ENCODE measurements around the gene PPP2R3B.
"Not testable (repeated sequence)": the region's sequence is repeated elsewhere in the genome, so short reads cannot be mapped to it uniquely, and the experiment has no call there.

The PPP2R3B gene

DNA sequence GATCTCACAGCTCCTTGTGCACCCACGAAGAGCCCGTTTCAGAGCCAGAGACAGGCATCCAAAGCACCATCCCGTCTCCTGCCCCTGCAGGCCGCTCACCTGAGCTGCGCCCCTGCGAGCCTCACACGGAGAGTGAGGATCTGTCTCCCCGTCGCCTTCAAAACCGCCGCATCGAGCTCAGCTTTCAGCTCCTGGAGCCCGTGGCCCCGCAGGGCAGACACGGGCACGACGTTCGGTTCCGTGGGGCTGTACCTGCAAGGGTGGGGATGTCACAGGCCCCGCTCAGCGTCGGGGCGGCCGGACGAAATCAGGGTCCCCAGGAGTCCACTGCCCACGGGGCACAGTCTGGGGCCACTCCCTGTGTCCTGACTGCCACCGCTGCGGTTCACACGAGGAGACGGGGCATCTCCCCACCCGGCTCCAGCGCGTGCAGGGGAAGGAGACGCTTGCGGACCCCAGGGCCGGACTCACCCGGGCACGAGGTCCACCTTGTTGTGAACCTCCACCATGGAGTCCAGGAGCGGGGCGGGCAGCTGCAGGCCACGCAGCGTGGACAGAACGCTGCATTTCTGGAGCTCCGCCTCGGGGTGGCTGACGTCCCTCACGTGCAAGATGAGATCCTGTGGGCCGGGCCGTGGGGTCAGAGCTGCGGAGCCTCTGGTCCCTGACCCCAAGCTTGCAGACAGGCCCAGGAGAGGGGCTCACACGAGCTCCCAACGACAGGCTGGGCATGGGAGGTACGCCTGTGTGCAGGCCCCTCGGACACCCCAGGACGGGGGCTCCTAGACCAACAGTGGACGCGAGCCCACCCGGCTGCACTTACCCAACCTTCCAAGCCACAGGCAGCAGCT, 79.2 kb downstream of the PPP2R3B start:
- no peak for DNase-seq
- no peaks in the 10 kb centered on the region for H3K27me3 Mint-ChIP-seq
- peak overlapping the region; percentile 6 to 51 for H3K27ac Mint-ChIP-seq
- H3K4me1 Mint-ChIP-seq (ENCODE audit: low read depth in 2 of 2): no peaks in the 10 kb centered on the region
- H3K36me3 Mint-ChIP-seq (ENCODE audit: insufficient read depth): peaks cover 61% of the 10 kb centered on the region
- H3K4me3 Mint-ChIP-seq: no peak overlapping the region
- no peak for ATAC-seq (replicated peaks)
- H3K9me3 Mint-ChIP-seq: no peaks in the 10 kb centered on the region

DNA sequence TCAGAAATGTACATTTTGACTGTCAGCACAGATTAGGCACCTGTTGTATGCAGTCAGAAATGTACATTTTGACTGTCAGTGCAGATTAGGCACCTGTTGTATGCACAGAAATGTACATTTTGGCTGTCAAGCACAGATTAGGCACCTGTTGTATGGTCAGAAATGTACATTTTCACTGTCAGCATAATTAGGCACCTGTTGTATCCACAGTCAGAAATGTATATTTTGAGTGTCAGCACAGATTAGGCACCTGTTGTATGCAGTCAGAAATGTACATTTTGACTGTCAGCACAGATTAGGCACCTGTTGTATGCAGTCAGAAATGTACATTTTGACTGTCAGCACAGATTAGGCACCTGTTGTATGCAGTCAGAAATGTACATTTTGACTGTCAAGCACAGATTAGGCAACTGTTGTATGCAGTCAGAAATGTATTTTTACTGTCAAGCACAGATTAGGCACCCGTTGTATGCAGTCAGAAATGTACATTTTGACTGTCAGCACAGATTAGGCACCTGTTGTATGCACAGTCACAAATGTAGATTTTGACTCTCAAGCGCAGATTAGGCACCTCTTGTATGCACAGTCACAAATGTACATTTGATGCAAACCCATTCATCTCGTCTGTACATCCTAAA, 80.0 kb downstream of the PPP2R3B start:
- not testable (repeated sequence) for H3K9me3 Mint-ChIP-seq; H3K4me1 Mint-ChIP-seq (ENCODE audit: low read depth in 2 of 2); ATAC-seq (replicated peaks); DNase-seq; H3K27me3 Mint-ChIP-seq; H3K4me3 Mint-ChIP-seq
- H3K36me3 Mint-ChIP-seq (ENCODE audit: insufficient read depth): peaks cover 63% of the 10 kb centered on the region
- H3K27ac Mint-ChIP-seq: peak overlapping the region in 1 of 2 donors; percentile 51

DNA sequence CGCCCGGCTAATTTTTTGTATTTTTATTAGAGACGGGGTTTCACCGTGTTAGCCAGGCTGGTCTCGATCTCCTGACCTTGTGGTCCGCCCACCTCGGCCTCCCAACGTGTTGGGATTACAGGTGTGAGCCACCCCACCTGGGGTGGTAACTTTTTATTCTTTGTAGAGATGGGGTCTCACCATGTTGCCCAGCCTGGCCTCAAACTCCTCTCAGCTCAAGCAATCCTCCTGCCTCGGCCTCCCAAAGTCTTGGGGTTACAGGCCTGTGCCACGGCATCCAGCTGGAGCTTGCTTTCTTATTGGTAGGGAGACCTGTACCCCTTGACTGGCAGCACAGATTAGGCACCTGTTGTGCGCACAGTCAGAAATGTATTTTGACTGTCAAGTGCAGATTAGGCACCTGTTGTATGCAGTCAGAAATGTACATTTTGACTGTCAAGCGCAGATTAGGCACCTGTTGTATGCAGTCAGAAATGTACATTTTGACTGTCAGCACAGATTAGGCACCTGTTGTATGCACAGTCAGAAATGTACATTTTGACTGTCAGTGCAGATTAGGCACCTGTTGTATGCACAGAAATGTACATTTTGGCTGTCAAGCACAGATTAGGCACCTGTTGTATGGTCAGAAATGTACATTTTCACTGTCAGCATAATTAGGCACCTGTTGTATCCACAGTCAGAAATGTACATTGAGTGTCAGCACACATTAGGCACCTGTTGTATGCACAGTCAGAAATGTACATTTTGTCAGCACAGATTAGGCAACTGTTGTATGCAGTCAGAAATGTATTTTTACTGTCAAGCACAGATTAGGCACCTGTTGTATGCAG, 80.7 kb downstream of the PPP2R3B start:
- H3K27me3 Mint-ChIP-seq; H3K4me1 Mint-ChIP-seq (ENCODE audit: low read depth in 2 of 2); H3K4me3 Mint-ChIP-seq; H3K9me3 Mint-ChIP-seq; ATAC-seq (replicated peaks): not testable (repeated sequence)
- peak in 1 of 3 experiments; percentile 36 for DNase-seq
- peaks cover 62% of the 10 kb centered on the region for H3K36me3 Mint-ChIP-seq (ENCODE audit: insufficient read depth)
- H3K27ac Mint-ChIP-seq: peak overlapping the region; percentile 49 to 73

DNA sequence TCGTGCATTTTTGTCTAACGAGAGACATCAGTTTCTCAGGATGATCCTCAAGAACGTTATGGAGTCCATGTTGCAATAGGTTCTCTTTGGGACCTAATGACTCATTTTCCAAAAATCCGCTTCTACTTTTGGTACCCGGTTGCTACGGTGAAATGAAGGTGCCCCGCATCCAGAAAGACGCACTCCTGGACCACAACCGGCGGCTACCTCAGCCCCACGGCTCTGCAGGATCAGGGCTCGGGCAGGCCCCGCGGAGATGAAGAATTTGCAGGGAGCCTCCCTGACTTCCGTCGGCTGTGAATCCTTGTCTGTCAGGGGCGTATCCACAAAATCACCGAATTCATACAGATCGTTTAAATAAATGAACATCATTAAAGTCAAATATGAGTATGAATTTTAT, 83.7 kb downstream of the PPP2R3B start:
- Mint-ChIP-seq H3K27me3 (no peaks in the 10 kb centered on the region), H3K9me3 (no peaks in the 10 kb centered on the region), H3K36me3 (ENCODE audit: insufficient read depth) (peaks cover 44% of the 10 kb centered on the region), H3K27ac (no peak overlapping the region), H3K4me1 (ENCODE audit: low read depth in 2 of 2) (no peaks in the 10 kb centered on the region), H3K4me3 (no peak overlapping the region)
- DNase-seq (no peak), ATAC-seq (replicated peaks) (no peak)

DNA sequence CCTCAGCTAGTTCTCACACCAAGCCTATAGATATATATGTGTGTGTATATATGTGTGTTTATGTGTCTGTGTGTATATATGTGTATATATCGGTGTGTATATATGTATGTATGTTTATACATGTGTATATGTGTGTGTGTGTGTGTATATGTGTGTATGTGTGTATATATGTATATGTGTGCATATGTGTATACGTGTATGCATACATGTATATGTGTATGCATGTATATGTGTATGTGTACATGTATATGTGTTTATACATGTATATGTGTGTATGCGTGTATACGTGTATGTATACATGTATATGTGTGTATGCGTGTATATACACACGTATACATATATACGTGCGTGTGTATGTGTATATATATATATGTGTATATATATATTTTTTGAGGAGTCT, 86.4 kb downstream of the PPP2R3B start:
- no peak for DNase-seq
- no peak overlapping the region for H3K27ac Mint-ChIP-seq
- H3K4me3 Mint-ChIP-seq: no peak overlapping the region
- no peaks in the 10 kb centered on the region for H3K9me3 Mint-ChIP-seq
- no peaks in the 10 kb centered on the region for H3K4me1 Mint-ChIP-seq (ENCODE audit: low read depth in 2 of 2)
- no peaks in the 10 kb centered on the region for H3K27me3 Mint-ChIP-seq
- ATAC-seq (replicated peaks): no peak
- peaks cover 23% of the 10 kb centered on the region for H3K36me3 Mint-ChIP-seq (ENCODE audit: insufficient read depth)

DNA sequence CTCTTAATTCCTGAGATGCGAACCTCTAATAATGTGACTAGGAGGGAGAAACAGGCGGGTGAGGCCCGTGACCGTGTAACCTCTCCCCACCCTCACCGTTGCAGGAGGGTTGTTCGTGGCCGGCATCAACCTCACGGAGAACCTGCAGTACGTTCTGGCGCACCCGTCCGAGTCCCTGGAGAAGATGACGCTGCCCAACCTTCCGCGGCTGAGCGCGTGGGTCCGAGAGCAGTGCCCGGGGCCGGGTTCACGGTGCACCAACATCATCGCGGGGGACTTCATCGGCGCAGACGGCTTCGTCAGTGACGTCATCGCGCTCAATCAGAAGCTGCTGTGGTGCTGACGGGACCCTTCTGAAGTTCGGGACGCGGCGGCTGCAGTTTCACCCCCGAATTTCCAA, 87.7 kb downstream of the PPP2R3B start:
- DNase-seq: no peak
- no peak for ATAC-seq (replicated peaks)
- H3K4me3 Mint-ChIP-seq: no peak overlapping the region
- no peaks in the 10 kb centered on the region for H3K27me3 Mint-ChIP-seq
- H3K9me3 Mint-ChIP-seq: no peaks in the 10 kb centered on the region
- peaks cover 16% of the 10 kb centered on the region for H3K36me3 Mint-ChIP-seq (ENCODE audit: insufficient read depth)
- H3K27ac Mint-ChIP-seq: no peak overlapping the region
- no peaks in the 10 kb centered on the region for H3K4me1 Mint-ChIP-seq (ENCODE audit: low read depth in 2 of 2)

DNA sequence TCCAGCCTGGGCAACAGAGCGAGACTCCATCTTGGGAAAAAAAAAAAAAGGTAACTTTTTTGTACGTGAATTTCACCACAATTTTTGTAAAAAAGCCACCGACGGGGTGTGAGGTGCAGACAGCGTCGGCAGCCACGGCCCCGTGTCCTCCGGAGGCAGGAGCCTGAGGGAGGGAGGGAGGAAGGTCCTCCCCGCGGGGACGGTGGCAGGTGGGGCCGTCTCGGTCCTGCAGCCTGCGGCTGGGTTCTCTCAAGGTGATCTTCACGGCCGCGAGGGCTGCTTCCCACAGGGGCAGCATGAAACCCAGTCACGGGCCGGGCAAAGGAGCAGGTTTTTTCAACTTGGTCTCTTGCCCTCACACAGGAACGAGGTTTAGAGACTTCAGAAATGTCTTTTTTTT, 91.6 kb downstream of the PPP2R3B start:
- no peaks in the 10 kb centered on the region for H3K27me3 Mint-ChIP-seq
- no peaks in the 10 kb centered on the region for H3K9me3 Mint-ChIP-seq
- H3K4me1 Mint-ChIP-seq (ENCODE audit: low read depth in 2 of 2): no peaks in the 10 kb centered on the region
- ATAC-seq (replicated peaks) (no peak), DNase-seq (no peak)
- no peak overlapping the region for H3K27ac Mint-ChIP-seq
- H3K4me3 Mint-ChIP-seq: no peak overlapping the region
- H3K36me3 Mint-ChIP-seq (ENCODE audit: insufficient read depth): peaks cover 21% of the 10 kb centered on the region

DNA sequence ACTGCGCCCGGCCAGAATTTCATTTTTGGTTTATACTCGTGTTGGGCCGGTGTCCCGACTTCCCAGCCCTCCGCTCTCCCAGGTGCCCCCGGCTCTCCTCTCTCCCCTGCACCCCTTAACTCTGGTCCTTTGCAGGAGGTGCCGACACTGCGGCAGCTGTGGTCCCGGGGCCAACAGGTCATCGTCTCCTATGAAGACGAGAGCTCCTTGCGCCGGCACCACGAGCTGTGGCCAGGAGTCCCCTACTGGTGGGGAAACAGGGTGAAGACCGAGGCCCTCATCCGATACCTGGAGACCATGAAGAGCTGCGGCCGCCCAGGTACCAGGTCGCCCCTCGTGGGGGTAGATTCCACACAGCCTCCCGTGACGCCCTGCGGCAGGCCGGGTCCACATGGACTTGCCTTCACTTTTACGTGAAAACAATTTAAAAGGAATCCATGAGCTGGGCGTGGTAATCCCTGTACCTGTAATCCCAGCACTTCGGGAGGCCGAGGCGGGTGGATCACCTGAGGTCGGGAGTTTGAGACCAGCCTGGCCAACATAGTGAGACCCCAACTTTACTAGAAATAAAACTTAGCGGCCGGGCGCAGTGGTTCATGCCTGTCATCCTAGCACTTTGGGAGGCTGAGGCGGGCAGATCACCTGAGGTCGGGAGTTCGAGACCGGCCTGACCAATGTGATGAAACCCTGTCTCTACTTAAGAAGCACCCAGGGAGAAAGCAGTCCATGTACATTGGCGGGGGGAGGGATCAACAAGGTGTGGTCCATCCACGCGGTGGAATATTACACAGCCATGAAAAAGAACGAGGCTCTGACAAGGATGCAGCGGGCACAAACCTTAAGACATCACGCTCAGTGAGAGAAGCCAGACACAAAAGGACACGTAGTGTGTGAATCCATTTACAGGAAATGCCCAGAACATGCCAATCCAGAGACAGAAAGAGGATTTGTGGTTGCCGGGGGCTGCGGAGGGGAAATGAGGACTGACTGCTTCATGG, 93.5 kb downstream of the PPP2R3B start:
- ATAC-seq (replicated peaks) (no peak), DNase-seq (no peak)
- Mint-ChIP-seq H3K27ac (peak overlapping the region in 1 of 2 donors; percentile 90), H3K9me3 (no peaks in the 10 kb centered on the region), H3K4me1 (ENCODE audit: low read depth in 2 of 2) (no peaks in the 10 kb centered on the region), H3K36me3 (ENCODE audit: insufficient read depth) (peaks cover 21% of the 10 kb centered on the region), H3K27me3 (no peaks in the 10 kb centered on the region), H3K4me3 (no peak overlapping the region)

DNA sequence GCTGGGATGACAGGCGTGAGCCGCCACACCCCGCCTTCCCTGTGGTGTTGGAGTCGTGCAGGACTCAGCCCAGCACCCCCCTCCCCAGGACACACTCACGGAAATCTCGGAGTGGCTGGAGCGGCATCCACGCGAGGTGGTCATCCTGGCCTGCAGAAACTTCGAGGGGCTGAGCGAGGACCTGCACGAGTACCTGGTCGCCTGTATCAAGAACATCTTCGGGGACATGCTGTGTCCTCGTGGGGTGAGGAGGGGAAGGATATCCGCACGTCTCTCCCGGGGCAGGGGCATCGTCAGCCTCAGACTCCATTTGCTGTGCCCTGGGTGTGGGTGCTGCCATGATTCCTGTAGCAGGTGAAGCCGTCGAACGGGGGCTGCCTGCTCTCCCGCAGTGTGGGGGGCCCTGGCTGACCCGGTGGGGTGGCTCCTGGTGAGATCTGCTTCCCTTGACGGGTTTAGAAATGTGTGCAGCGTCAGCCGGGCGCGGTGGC, 95.3 kb downstream of the PPP2R3B start:
- H3K27ac Mint-ChIP-seq: no peak overlapping the region
- H3K4me1 Mint-ChIP-seq (ENCODE audit: low read depth in 2 of 2): peaks cover 0 to 5% of the 10 kb centered on the region in 2 donors
- no peak for ATAC-seq (replicated peaks)
- H3K4me3 Mint-ChIP-seq: no peak overlapping the region
- H3K36me3 Mint-ChIP-seq (ENCODE audit: insufficient read depth): peaks cover 21% of the 10 kb centered on the region
- no peaks in the 10 kb centered on the region for H3K9me3 Mint-ChIP-seq
- H3K27me3 Mint-ChIP-seq: no peaks in the 10 kb centered on the region
- no peak for DNase-seq

DNA sequence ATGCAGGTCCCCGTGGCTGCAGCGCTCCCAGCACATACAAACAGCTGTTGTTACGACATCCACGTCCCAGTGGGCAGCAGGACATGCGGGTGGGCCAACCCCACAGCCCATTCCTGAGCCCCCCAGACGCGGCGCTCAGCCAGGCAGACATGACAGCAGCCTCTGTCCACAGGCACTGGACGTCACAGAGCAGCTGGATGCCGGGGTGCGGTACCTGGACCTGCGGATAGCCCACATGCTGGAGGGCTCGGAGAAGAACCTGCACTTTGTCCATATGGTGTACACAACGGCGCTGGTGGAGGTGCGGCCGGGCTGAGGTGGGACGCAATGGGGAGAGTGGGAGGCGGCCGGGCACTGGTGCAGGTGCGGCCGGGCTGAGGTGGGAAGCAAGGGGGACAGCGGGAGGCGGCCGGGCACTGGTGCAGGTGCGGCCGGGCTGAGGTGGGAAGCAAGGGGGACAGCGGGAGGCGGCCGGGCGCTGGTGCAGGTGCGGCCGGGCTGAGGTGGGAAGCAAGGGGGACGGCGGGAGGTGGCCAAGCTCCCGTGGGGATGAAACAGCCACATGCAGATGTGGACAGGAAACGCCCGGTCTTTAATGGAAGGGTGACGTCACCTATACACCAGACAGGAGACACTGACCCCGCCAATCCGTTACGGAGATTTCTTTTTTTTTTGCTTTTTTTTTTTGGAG, 96.1 kb downstream of the PPP2R3B start:
- peaks cover 21% of the 10 kb centered on the region for H3K36me3 Mint-ChIP-seq (ENCODE audit: insufficient read depth)
- DNase-seq (no peak), ATAC-seq (replicated peaks) (no peak)
- peak overlapping the region in 1 of 2 donors; percentile 44 for H3K27ac Mint-ChIP-seq
- no peaks in the 10 kb centered on the region for H3K9me3 Mint-ChIP-seq
- no peak overlapping the region for H3K4me3 Mint-ChIP-seq
- peaks cover 3 to 9% of the 10 kb centered on the region in 2 donors for H3K4me1 Mint-ChIP-seq (ENCODE audit: low read depth in 2 of 2)
- H3K27me3 Mint-ChIP-seq: no peaks in the 10 kb centered on the region

DNA sequence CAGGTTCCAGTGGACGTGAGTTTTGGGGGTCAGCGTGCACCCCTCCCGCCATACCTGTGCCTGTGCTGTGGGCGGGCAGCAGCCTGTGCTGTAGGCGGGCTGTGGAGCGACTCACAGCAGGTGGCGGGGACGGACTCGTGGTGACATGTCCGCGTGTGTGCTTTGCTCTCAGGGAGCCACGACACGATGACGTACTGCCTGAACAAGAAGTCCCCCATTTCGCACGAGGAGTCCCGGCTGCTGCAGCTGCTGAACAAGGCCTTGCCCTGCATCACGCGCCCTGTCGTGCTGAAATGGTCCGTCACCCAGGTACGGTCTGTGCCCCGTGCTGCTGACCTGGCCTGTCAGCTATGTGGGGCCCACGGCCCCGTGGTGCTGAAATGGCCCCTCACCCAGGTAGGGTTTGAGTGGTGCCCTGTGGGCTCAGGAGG, 98.1 kb downstream of the PPP2R3B start:
- ATAC-seq (replicated peaks) (no peak), DNase-seq (no peak)
- Mint-ChIP-seq H3K4me1 (ENCODE audit: low read depth in 2 of 2) (peaks cover 4 to 9% of the 10 kb centered on the region in 2 donors), H3K36me3 (ENCODE audit: insufficient read depth) (peaks cover 10% of the 10 kb centered on the region), H3K27ac (no peak overlapping the region), H3K27me3 (no peaks in the 10 kb centered on the region), H3K9me3 (no peaks in the 10 kb centered on the region), H3K4me3 (no peak overlapping the region)

DNA sequence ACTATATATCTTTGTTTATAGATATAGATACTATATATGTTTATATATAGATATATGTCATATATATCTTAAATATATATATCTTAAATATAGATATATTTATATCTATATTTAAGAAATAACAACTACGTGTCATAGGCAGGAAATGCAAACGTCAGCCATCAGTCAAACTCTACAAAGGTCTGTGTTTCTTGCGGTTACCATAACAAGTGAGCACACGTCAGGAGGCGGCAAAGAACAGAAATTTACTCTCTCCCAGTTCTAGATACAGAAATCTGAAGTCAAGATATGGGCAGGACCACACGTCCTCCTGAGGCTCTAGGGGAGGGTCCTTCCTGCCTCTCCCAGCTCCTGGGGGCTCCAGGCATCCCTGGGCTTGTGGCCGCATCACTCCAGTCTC, 99.0 kb downstream of the PPP2R3B start:
- H3K27me3 Mint-ChIP-seq: no peaks in the 10 kb centered on the region
- H3K27ac Mint-ChIP-seq: no peak overlapping the region
- peaks cover 4% of the 10 kb centered on the region for H3K36me3 Mint-ChIP-seq (ENCODE audit: insufficient read depth)
- DNase-seq (no peak), ATAC-seq (replicated peaks) (no peak)
- no peak overlapping the region for H3K4me3 Mint-ChIP-seq
- H3K4me1 Mint-ChIP-seq (ENCODE audit: low read depth in 2 of 2): peaks cover 8 to 14% of the 10 kb centered on the region in 2 donors
- H3K9me3 Mint-ChIP-seq: no peaks in the 10 kb centered on the region
